Prostate gland (tissue), 2 donors: ENCODE results near the gene ZBTB44.

Source experiments
- POLR2A ChIP-seq: fragments of 450-650 bp; IDR thresholded peaks from one replicate; pipeline ENCODE4 v1.6.1; 2016; ENCODE audit warnings: antibody characterized with exemption, mild to moderate bottlenecking
- TF ChIP-seq, protein P1 (sequence below), 4 experiments: fragments of 200-600 bp in 2 of 4; fragments of 450-650 bp in 2 of 4; sonication (generic) in 2 of 4; IDR thresholded peaks; 1 replicate in 3 of 4; 2 replicates in 1 of 4; pipeline ENCODE4 v1.5.1; 2016 to 2019; ENCODE audit warnings: antibody characterized with exemption in 4 of 4, mild to moderate bottlenecking in 2 of 4, moderate library complexity in 2 of 4

GRCh38 chr11:130197386-130198035, 117.2 kb downstream of the ZBTB44 start:
- TF ChIP-seq, protein P1, sequence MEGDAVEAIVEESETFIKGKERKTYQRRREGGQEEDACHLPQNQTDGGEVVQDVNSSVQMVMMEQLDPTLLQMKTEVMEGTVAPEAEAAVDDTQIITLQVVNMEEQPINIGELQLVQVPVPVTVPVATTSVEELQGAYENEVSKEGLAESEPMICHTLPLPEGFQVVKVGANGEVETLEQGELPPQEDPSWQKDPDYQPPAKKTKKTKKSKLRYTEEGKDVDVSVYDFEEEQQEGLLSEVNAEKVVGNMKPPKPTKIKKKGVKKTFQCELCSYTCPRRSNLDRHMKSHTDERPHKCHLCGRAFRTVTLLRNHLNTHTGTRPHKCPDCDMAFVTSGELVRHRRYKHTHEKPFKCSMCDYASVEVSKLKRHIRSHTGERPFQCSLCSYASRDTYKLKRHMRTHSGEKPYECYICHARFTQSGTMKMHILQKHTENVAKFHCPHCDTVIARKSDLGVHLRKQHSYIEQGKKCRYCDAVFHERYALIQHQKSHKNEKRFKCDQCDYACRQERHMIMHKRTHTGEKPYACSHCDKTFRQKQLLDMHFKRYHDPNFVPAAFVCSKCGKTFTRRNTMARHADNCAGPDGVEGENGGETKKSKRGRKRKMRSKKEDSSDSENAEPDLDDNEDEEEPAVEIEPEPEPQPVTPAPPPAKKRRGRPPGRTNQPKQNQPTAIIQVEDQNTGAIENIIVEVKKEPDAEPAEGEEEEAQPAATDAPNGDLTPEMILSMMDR (IDR thresholded peaks at IDR 0.05): no peak
- no peak for TF ChIP-seq POLR2A
